ENCODE results near the gene GPR139.

The GPR139 gene

GRCh38 chr16:20084624-20085226 is 11.0 kb upstream of the GPR139 start:
- DNase-seq (ENCODE audit: extremely low spot score), result no peak
- CTCF ChIA-PET, result no interaction called here
- POLR2A ChIA-PET, result interaction anchor here (0.6 kb wide), 1 partner anchor 42 kb away, joined by 3 read pairs; no protein-coding TSS in a partner anchor
- no peak for TF ChIP-seq PKNOX1 (IDR thresholded peaks at IDR 0.05)
- no peak for TF ChIP-seq ARNT (IDR thresholded peaks at IDR 0.05)
- TF ChIP-seq NFRKB (IDR thresholded peaks at IDR 0.05), result no peak
- no peak for TF ChIP-seq HDGF (IDR thresholded peaks at IDR 0.05; ENCODE audit: borderline replicate concordance)
- TF ChIP-seq L3MBTL2 (conservative IDR thresholded peaks at IDR 0.05), result no peak
- no peak for TF ChIP-seq ELF4 (IDR thresholded peaks at IDR 0.05)
- no peak for TF ChIP-seq FOXM1 (IDR thresholded peaks at IDR 0.05; ENCODE audit: borderline replicate concordance)
- no peak for TF ChIP-seq SP1 (IDR thresholded peaks at IDR 0.05)
- no peak for TF ChIP-seq ZNF384 (IDR thresholded peaks at IDR 0.05)
- no peak for TF ChIP-seq FOXA1 (IDR thresholded peaks at IDR 0.05)
- no peak for TF ChIP-seq SUZ12 (IDR thresholded peaks at IDR 0.05)
- no peak for TF ChIP-seq FOXK2 (IDR thresholded peaks at IDR 0.05)
- no peak for TF ChIP-seq LEF1 (IDR thresholded peaks at IDR 0.05; ENCODE audit: borderline replicate concordance)
- TF ChIP-seq CTBP1 (IDR thresholded peaks at IDR 0.05; ENCODE audit: borderline replicate concordance), result no peak
- TF ChIP-seq TARDBP (IDR thresholded peaks at IDR 0.05), result no peak
- no peak for TF ChIP-seq BHLHE40 (IDR thresholded peaks at IDR 0.05; ENCODE audit: borderline replicate concordance)

GRCh38 chr16:20079106-20079505 is 5.4 kb upstream of the GPR139 start:
- TF ChIP-seq L3MBTL2 (conservative IDR thresholded peaks at IDR 0.05) (no peak), FOXM1 (IDR thresholded peaks at IDR 0.05; ENCODE audit: borderline replicate concordance) (no peak), TARDBP (IDR thresholded peaks at IDR 0.05) (no peak), FOXA1 (IDR thresholded peaks at IDR 0.05) (no peak), ARNT (IDR thresholded peaks at IDR 0.05) (no peak), PKNOX1 (IDR thresholded peaks at IDR 0.05) (no peak), FOXK2 (IDR thresholded peaks at IDR 0.05) (no peak), SP1 (IDR thresholded peaks at IDR 0.05) (no peak), LEF1 (IDR thresholded peaks at IDR 0.05; ENCODE audit: borderline replicate concordance) (no peak), ELF4 (IDR thresholded peaks at IDR 0.05) (no peak)
- DNase-seq (ENCODE audit: extremely low spot score), result no peak
- CTCF ChIA-PET, result no interaction called here
- POLR2A ChIA-PET, result no interaction called here

- no peak for DNase-seq (ENCODE audit: extremely low spot score)
- CTCF ChIA-PET, result no interaction called here
- POLR2A ChIA-PET, result no interaction called here
- TF ChIP-seq CTBP1 (IDR thresholded peaks at IDR 0.05; ENCODE audit: borderline replicate concordance), result no peak
- no peak for TF ChIP-seq LEF1 (IDR thresholded peaks at IDR 0.05; ENCODE audit: borderline replicate concordance)
- no peak for TF ChIP-seq FOXM1 (IDR thresholded peaks at IDR 0.05; ENCODE audit: borderline replicate concordance)
- TF ChIP-seq HDGF (IDR thresholded peaks at IDR 0.05; ENCODE audit: borderline replicate concordance), result no peak
- TF ChIP-seq ARNT (IDR thresholded peaks at IDR 0.05), result no peak
- TF ChIP-seq ELF4 (IDR thresholded peaks at IDR 0.05), result no peak
- TF ChIP-seq PKNOX1 (IDR thresholded peaks at IDR 0.05), result no peak
- no peak for TF ChIP-seq BHLHE40 (IDR thresholded peaks at IDR 0.05; ENCODE audit: borderline replicate concordance)
- no peak for TF ChIP-seq L3MBTL2 (conservative IDR thresholded peaks at IDR 0.05)
- no peak for TF ChIP-seq TARDBP (IDR thresholded peaks at IDR 0.05)
- no peak for TF ChIP-seq NFRKB (IDR thresholded peaks at IDR 0.05)
- TF ChIP-seq SP1 (IDR thresholded peaks at IDR 0.05), result no peak
- TF ChIP-seq FOXK2 (IDR thresholded peaks at IDR 0.05), result no peak
- no peak for TF ChIP-seq SUZ12 (IDR thresholded peaks at IDR 0.05)
- no peak for TF ChIP-seq ZNF384 (IDR thresholded peaks at IDR 0.05)
These were observed 1.6 kb upstream of the GPR139 start for GRCh38 chr16:20075243-20075642.

- POLR2A ChIA-PET, result no interaction called here
- CTCF ChIA-PET, result no interaction called here
- DNase-seq (ENCODE audit: extremely low spot score), result no peak
- no peak for TF ChIP-seq ZNF384 (IDR thresholded peaks at IDR 0.05)
These were observed 655 bp upstream of the GPR139 start for GRCh38 chr16:20074099-20074991.

- CTCF ChIA-PET, result interaction anchor here (0.6 kb wide), 1 partner anchor 21 kb away, joined by 3 read pairs; no protein-coding TSS in a partner anchor
- POLR2A ChIA-PET, result no interaction called here
- TF ChIP-seq L3MBTL2 (conservative IDR thresholded peaks at IDR 0.05) (no peak), LEF1 (IDR thresholded peaks at IDR 0.05; ENCODE audit: borderline replicate concordance) (no peak), CTBP1 (IDR thresholded peaks at IDR 0.05; ENCODE audit: borderline replicate concordance) (no peak), FOXA1 (IDR thresholded peaks at IDR 0.05) (no peak), SP1 (IDR thresholded peaks at IDR 0.05) (no peak), HDGF (IDR thresholded peaks at IDR 0.05; ENCODE audit: borderline replicate concordance) (no peak), NFRKB (IDR thresholded peaks at IDR 0.05) (no peak), FOXM1 (IDR thresholded peaks at IDR 0.05; ENCODE audit: borderline replicate concordance) (no peak), TARDBP (IDR thresholded peaks at IDR 0.05) (no peak), BHLHE40 (IDR thresholded peaks at IDR 0.05; ENCODE audit: borderline replicate concordance) (no peak), ELF4 (IDR thresholded peaks at IDR 0.05) (no peak), PKNOX1 (IDR thresholded peaks at IDR 0.05) (no peak), FOXK2 (IDR thresholded peaks at IDR 0.05) (no peak), ARNT (IDR thresholded peaks at IDR 0.05) (no peak)
- DNase-seq (ENCODE audit: extremely low spot score), result no peak
These were observed 852 bp downstream of the GPR139 start for GRCh38 chr16:20072874-20073202.
